GM21825 (cell line): Measurements from ENCODE around the gene ABHD17C.
"Not testable (repeated sequence)": the region's sequence is repeated elsewhere in the genome, so short reads cannot be mapped to it uniquely, and the experiment has no call there.

Experiments
- ATAC-seq: cut with Tn5 transposase; IDR thresholded peaks from one replicate; pipeline ENCODE4 v1.9.1; 2021; ENCODE audit warnings: mild to moderate bottlenecking, moderate library complexity; ENCODE audit not compliant: unreplicated experiment

ABHD17C gene

GRCh38 chr15:80695099-80695910 is at the start of gene ABHD17C:
Gene ABHD17C, plus strand, starts transcription at chr15:80695310. Its CDS starts 120 bp downstream, at chr15:80695430.
- ATAC-seq: peak; percentile 62

GRCh38 chr15:80645494-80646065 is 49.5 kb upstream of the ABHD17C start:
- ATAC-seq: no peak

GRCh38 chr15:80647424-80647823 is 47.7 kb upstream of the ABHD17C start:
- ATAC-seq: not testable (repeated sequence)

GRCh38 chr15:80654299-80654698 is 40.8 kb upstream of the ABHD17C start:
- no peak for ATAC-seq

GRCh38 chr15:80659375-80659774 is 35.7 kb upstream of the ABHD17C start:
- ATAC-seq: no peak

GRCh38 chr15:80660119-80660518 is 35.0 kb upstream of the ABHD17C start:
- no peak for ATAC-seq

GRCh38 chr15:80662129-80662528 is 33.0 kb upstream of the ABHD17C start:
- no peak for ATAC-seq

- no peak for ATAC-seq
Observed at GRCh38 chr15:80662757-80663553, 32.2 kb upstream of the ABHD17C start.

GRCh38 chr15:80665151-80665550 is 30.0 kb upstream of the ABHD17C start:
- ATAC-seq: no peak

GRCh38 chr15:80667936-80668335 is 27.2 kb upstream of the ABHD17C start:
- ATAC-seq: no peak

- no peak for ATAC-seq
Observed at GRCh38 chr15:80668546-80669236, 26.4 kb upstream of the ABHD17C start.

GRCh38 chr15:80669663-80670273 is 25.3 kb upstream of the ABHD17C start:
- ATAC-seq: no peak

- no peak for ATAC-seq
Observed at GRCh38 chr15:80673561-80674244, 21.4 kb upstream of the ABHD17C start.

- ATAC-seq: no peak
Observed at GRCh38 chr15:80674245-80674614, 20.9 kb upstream of the ABHD17C start.

- no peak for ATAC-seq
Observed at GRCh38 chr15:80677041-80677440, 18.1 kb upstream of the ABHD17C start.

- no peak for ATAC-seq
Observed at GRCh38 chr15:80679167-80679803, 15.8 kb upstream of the ABHD17C start.

GRCh38 chr15:80679804-80680175 is 15.3 kb upstream of the ABHD17C start:
- ATAC-seq: no peak

GRCh38 chr15:80682201-80682600 is 12.9 kb upstream of the ABHD17C start:
- no peak for ATAC-seq

- no peak for ATAC-seq
Observed at GRCh38 chr15:80684697-80685096, 10.4 kb upstream of the ABHD17C start.

GRCh38 chr15:80685628-80686027 is 9.5 kb upstream of the ABHD17C start:
- no peak for ATAC-seq
